Measurements from ENCODE around the gene FADD.

GRCh38 chr11:70233034-70233433 lies 29.9 kb downstream of the FADD start:
- TF ChIP-seq POLR2A (IDR thresholded peaks at IDR 0.05) (no peak), CTCF (IDR thresholded peaks at IDR 0.05) (no peak)

All from prostate gland (tissue), 2 donors.